ENCODE measurements around the gene PBX1.
"Not testable (repeated sequence)": the region's sequence is repeated elsewhere in the genome, so short reads cannot be mapped to it uniquely, and the experiment has no call there.

DNA sequence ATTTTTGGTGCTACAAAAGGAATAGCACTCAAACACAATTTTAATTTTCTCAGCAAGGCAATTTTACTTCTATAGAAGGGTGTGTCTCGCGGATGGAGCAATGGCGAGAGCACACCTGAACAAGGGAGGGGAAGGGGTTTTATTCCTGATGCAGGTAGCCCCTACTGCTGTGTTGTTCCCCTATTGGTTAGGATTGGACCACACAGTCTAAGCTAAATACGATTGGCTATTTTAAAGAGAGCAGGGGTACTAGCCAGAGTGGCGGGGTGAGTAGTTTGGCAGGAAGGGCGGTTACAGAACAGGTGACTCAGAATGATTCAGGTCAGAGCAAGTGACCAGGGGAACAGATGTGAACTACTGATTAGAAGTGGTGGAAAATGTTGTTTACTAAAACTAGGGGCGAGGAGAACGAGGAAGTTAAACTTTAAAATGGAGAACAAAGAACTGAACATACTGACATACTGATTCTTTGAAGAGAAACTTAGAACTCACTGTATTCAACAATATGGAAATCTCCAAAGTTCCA lies 6.5 kb upstream of the PBX1 start:
- TF ChIP-seq, protein P1, sequence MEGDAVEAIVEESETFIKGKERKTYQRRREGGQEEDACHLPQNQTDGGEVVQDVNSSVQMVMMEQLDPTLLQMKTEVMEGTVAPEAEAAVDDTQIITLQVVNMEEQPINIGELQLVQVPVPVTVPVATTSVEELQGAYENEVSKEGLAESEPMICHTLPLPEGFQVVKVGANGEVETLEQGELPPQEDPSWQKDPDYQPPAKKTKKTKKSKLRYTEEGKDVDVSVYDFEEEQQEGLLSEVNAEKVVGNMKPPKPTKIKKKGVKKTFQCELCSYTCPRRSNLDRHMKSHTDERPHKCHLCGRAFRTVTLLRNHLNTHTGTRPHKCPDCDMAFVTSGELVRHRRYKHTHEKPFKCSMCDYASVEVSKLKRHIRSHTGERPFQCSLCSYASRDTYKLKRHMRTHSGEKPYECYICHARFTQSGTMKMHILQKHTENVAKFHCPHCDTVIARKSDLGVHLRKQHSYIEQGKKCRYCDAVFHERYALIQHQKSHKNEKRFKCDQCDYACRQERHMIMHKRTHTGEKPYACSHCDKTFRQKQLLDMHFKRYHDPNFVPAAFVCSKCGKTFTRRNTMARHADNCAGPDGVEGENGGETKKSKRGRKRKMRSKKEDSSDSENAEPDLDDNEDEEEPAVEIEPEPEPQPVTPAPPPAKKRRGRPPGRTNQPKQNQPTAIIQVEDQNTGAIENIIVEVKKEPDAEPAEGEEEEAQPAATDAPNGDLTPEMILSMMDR (IDR thresholded peaks at IDR 0.05): not testable (repeated sequence)
- not testable (repeated sequence) for TF ChIP-seq POLR2A (IDR thresholded peaks at IDR 0.05)

Measured in breast epithelium (tissue), 3 donors.